Right hindlimb (tissue), 1 donor: ENCODE measurements around the gene SLC6A18.

ENCODE experiments used
- DNase-seq: peaks from one replicate; pipeline ENCODE4 v3.0.0-alpha.2; 2018

SLC6A18 gene

GRCh38 chr5:1225081-1225480 is at the start of gene SLC6A18:
TSS of gene SLC6A18 (plus strand) at chr5:1225381. CDS start at chr5:1225478, 97 bp downstream.
- DNase-seq = no peak

DNA sequence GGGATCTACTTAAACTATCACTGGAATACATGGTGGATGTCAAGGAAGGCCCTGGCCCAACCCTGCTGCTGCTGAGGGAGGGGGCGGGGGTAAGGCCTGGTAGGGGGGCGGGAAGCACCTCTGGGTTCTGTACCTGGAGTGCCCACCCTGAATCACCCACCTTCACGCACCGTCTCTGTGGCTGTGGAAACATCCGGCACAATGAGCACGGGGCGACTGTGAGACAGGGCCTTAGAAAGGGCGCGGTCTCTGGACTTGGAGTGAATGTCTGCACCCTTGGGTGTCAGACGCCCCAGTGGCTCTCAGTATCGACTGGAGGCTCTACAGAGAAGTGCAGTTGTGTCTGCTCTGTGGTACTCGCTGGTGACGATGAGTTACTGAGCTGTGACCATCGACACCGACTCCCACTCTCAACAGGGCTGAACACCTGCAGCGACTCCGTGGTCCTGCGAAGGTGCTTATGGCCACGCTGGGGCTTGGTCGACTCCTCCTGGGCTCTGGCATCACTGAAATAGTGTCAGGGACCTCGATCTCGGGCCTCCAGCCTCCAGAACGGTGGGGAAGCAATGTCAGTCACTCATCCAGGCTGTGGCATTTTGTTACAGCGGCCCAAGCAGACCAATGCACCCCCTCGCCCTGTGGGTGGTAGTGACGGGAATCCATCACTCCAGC is 49.2 kb upstream of the SLC6A18 start:
- no peak for DNase-seq

DNA sequence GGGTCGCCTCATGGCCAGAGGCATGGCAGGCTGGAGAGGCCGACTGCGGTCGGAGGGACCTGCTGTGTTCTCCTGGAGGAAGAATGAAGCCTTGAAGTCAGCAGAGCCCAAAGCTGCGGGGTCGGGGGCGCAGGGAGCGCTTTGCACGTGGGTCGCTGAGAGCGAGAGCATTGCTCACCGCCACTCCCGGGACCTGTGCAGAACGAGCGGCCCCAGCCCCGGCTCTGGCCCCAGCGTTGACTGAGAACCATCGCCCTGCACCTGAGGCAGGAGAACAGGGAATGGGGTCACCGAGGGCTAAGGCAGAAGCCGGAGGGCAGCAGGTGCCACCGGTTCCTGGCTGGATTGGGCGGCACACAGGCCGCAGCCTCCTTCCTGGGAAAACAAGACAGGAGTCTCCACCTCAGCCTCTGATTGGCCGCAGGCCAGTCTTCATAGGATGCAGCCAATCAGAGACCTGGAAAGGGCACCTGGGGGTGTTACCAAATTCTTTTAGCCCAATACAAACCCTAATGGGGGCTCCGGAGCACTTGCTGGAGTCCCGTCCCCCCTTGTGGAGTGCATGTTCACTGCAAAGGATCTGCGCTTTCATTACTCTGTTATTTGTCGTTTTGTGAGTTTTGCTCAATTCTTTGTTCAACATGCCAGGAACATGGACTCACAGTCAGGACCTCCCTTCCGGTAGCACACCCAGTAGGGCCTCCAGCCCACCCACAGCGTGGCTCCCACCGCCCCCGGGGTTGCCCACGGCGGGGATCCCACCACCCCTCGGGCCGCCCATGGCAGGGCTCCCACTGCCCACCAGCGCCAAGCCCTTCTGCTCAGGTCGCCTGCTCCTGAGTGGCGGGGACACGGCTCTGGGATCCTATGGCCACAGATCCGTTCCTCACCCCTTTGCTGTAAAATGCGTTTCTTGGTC is 48.4 kb upstream of the SLC6A18 start:
- no peak for DNase-seq

- DNase-seq = no peak
Measured at GRCh38 chr5:1177826-1178528, 47.2 kb upstream of the SLC6A18 start.

- no peak for DNase-seq
Measured at GRCh38 chr5:1178529-1179382, 46.4 kb upstream of the SLC6A18 start.

- no peak for DNase-seq
Measured at GRCh38 chr5:1179383-1179715, 45.8 kb upstream of the SLC6A18 start.

DNA sequence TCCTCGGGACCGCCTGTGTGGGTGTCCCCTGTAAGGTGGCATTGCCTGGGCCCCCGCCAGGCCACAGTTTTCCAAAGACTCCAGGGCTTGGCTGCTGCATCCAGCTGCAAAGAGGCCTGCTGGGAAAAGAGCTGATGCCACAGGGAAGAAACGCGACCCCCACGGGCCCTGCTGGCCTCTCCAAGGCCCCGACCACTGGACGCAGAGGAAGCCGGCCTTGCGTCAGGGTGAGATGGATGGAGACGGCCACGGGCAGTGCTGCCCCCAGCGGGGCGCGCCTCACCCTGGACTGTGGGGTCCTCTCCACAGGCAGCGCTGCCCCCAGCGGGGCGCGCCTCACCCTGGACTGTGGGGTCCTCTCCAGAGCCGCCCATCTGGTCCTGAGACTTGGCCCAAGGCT is 45.1 kb upstream of the SLC6A18 start:
- DNase-seq = no peak

DNA sequence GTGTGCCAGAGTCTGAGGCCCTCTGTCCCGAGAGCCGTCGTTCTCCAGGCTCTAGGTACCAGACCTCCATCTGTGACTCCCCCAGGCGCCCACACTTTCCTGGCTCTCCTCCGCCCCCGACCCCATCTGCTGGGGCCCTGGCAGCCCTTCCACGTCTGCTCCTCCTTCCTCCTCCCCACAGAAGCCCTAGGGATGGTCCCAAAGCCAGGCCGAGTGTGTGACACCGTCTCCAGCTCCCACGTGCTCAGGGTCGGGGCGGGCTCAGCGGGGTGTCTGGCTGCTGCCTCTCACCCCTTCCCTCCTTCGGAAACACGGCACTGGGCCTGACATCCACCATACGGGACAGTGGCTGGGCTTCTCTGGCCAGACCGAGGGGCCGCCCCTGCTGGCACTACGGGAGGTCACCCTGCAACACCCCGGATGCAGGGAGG is 44.3 kb upstream of the SLC6A18 start:
- DNase-seq = no peak

DNA sequence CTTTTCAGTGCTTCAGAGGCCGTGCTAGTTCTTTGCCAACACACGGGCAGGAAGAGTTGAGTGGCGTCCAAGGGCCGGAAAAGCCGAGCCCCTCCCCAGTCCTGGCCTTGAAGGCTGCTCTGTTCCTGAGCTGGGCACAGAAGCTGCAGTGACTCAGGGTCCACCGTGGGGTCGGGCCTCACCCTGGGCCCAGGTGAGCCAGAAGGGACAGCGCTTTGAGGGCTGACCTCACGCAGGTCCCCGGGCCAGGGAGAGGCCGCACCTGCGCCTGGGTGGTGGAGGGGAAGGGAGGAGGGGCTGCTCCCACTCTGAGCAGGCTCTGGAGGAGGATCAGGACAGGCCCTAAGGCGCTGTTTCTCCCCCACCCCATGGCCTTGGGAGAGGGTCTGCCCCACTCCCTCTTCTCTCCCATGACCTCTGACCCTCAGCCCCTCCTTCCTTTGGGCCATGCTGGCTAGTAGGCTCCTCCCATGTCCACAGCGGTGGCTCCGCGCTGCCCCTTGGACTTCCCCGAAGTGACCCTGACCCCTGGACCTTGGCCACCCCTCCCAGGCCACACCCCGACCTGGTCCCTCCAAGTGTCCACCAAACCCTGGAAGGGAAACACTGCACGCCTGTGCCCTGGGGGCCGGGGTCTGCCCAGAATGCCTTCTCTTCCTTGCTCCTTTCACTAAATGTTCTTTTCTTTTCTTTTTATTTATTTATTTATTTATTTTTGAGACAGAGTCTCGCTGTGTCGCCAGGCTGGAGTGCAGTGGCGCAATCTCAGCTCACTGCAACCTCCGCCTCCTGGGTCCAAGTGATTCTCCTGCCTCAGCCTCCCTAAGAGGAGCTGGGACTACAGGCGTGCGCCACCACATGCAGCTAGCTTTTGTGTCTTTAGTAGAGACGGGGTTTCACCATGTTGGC is 43.5 kb upstream of the SLC6A18 start:
- DNase-seq = no peak

DNA sequence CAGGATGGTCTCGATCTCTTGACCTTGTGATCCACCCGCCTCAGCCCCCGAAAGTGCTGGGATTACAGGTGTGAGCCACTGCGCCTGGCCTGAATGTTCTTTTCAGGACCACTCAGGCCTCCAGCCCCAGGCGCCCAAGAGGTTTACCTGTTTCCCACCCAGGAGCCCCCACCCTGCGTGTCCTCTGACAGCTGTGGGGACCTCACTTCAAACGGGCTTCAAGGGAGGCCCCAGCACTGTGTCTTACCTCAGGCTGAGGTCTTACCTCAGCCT is 42.9 kb upstream of the SLC6A18 start:
- no peak for DNase-seq

GRCh38 chr5:1182633-1183423 is 42.4 kb upstream of the SLC6A18 start:
- no peak for DNase-seq

DNA sequence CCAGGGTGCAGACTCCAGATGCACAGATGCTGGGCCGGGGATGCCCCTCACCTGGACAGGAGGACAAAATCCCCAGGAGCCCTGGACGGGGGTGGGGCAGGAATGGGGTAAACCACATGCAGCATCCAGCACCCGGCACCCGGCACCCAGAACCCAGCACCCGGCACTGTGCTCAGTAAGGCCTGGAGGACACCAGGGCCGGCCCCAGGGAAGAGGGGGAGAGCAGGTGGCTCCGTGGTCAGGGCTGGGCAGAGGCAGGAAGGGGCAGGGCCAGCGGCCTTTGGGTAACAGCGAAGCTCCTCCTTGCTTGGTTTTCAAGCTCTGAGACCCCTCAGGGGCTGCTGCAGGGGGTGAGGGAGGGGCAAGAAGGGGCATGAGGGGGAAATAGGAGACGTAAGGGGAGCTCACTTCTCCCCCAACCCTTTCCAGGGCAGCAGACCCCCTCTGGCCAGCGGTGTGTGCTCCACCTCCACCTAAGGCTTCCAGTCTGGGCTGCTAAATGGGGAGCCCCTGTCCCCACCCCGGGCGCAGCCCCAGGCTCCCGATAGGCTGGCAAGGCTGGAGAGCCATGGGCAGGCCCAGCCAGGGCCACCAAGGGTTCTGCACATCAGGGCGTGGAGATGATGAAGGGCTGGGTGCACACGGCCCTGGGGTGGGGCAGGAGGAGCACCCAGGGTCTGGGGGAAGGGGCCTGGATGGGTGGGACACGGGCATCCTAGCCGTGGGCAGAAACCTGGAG is 41.6 kb upstream of the SLC6A18 start:
- no peak for DNase-seq

DNA sequence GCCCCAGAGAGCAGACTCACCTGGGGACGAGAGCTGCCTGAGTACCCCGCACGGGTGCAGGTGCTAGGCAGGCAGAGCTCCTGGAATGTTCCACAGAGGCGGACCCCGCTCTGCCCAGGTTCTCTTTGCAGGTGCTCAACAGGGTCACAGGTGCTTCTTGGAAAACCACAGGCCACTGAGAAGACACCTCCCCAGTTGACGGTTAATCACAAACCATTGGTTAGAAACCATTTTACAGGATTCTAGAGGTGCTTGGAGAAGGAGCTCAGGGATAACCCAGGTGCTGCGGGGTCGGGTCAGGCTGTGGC is 41.1 kb upstream of the SLC6A18 start:
- no peak for DNase-seq

DNA sequence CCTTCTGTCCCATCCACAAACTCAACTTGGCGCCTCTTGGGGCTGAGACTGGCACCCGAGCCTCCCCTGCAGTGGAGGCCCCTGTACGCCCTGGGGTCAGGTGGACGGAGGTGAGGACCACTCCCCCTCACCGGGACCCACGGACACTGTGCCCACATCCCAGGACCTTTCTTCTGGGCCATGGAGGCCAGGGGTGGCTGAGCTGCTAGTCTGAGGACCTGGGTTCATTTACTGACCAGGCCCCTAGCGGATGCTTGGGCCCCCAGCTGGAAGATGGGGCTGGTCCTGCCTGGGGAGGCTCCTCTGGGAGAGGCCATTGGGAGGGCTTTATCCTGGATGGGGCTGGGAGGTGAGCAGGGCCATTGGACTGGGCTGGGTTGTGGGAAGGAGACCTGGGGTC is 40.7 kb upstream of the SLC6A18 start:
- no peak for DNase-seq

DNA sequence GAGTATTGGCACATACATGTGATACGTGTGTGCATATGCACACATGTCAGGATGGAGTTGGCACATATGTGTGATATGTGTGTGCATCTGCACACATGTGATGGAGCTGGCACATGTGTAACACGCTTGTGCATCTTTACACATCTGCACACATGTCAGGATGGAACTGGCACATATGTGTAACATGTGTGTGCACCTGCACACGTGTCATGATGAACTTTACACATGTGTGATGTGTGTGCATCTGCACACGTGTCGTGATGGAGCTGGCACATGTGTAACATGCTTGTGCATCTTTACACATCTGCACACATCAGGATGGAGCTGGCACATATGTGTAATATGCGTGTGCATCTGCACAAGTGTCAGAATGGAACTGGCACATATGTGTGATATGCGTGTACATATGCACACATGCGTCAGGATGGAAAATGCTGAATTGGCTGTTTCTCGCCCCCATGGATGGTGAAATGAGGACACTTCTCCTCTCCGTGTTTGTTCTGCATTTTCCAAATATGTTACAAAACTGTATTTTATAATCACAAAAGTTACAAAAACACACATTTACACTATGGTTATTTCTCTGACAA is 40.0 kb upstream of the SLC6A18 start:
- DNase-seq = no peak

DNA sequence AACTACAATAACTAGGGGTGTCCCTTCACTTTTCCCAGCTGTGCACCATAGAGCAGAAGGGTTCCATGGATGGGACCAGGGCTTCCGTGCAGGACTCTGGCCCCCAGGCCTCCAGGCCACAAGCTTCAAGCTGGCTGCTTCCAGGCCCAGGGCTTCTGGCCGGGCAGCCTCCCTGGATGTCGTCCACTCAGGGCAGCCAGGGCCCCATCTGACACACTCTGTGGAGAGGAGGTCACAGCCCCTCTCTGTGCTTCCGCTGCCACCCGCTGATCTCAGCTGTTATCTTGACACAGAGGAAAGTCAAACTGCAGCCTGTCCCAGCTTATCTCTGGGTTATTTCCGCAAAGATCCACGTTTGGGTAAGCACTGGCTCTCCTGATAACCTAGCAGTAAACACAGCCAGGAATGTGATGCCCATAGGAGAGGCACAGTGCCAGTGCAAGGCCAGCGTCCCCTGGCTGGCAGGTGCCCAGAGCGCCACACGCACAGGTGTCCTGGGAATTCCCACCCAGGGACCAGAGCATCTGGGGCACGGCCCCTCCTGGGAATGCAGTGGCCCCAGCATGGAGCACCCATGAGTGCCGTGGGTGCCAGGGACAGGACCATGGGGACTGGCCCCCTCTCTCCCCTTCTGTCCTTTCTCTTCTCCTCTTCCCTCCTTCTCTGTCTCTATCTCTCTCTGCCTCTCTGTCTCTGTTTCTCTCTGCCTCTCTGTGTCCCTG is 39.4 kb upstream of the SLC6A18 start:
- DNase-seq = no peak

DNA sequence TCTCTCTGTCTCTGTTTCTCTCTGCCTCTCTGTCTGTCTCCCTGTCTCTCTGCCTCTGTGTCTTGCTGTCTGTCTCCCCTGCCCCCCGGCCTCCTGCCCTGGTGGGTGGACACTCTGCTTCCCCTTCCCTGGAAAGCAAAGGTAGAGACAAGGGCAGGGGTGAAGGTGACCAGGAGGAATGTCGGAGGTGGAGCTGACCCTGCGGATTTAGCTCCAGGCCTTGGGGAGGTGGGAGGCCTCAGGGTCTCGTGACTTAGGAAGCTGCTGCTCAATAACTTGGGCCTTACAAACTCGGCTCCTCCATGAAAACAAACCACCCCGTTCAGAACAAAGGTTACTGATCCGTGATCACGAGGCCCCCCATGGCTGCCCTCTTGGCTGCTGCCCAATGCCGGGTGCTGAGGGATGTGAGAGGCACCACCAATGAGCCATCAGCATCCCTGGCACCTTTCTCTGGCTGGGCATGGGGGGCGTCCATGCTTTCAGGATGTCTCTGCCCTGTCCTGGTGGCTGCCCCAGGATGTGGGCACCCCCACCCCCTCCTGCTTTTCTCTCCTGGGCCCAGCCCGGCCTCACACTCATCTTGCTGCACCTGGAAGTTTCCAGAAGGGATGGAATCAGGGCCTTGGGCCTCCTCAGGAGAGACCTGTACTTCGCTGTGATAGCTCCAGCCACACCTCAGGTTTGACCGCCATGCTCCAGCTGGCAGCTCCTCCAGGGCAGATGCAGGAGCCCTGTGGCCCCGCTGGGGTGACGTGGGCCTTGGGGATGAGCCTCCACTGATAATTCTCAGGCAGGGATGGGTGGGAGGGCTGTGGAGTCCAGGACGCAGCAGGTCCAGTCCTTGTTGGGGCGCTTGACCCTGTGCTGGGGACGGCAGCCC is 38.6 kb upstream of the SLC6A18 start:
- DNase-seq = no peak

DNA sequence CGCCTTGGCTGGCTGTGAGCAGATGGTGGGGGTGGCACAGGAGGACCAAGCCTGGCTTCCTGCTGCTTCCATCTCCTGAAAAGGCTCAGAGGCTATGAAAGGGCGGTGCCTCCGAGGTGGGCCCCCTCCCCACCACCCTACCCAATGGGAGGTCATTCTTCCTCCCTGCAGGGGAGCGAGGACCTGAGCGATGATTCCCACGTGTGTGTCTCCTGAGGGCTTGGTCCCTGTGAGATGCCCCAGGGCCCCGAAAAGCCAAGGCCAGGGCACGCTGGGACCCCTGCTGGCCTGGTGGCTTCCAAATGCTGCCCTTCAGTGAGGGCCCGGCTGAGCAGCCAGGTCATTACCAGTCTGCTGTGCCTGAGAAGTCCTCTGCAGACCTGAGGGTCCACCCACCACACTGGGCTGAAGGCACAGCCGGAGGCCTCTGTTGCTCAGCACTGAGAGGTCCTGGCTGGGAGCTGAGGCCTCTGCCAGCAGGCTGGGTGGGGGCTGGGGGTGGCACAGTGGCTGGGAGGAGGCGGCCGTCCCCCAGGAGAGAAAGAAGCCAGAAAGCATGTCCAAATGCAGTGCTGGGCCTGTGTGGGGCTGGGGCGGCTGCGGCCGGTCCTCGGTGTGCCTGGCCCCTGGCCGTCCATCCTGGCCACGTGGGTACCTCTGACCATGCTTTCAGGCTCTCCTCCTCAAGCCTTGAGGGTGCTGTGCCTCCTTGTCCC is 37.8 kb upstream of the SLC6A18 start:
- no peak for DNase-seq
